B cell (primary cell): Measurements from ENCODE around the gene EML6. TPM values are rescaled to one million over a fixed set of nuclear protein-coding genes. Genes with fewer than 3 reads are reported as not detected.

Experiments
- ATAC-seq: fragments of 200-7000 bp; cut with Tn5 transposase; one replicate; pipeline ENCODE4 v1.10.0; 2021; ENCODE audit warnings: low read depth, mild to moderate bottlenecking, moderate number of reproducible peaks, moderate library complexity
- CTCF ChIA-PET: fragments of 350-600 bp; sonication (Branson Sonifier 250); formaldehyde crosslinking; loops from one replicate; lab custom pipeline; 2021; ENCODE audit warnings: antibody characterized with exemption, inconsistent platforms; lab: Charles Lee
- POLR2A ChIA-PET: fragments of 350-600 bp; sonication (Branson Sonifier 250); formaldehyde crosslinking; loops from one replicate; lab custom pipeline; 2021; ENCODE audit warnings: antibody characterized with exemption; lab: Charles Lee
- DNase-seq: peaks from one replicate; pipeline ENCODE4 v3.0.0; 2013
- H2AFZ ChIP-seq: 2 replicates; pipeline ENCODE4 v1.6.1; 2012; ENCODE audit warnings: mild to moderate bottlenecking, low read depth, low read length; ENCODE audit not compliant: insufficient read depth, poor library complexity, severe bottlenecking
- H3K27ac ChIP-seq, 2 donors: 1 replicate in 1 of 2; 2 replicates in 1 of 2; pipeline ENCODE4 v1.5.1; 2012 to 2013; ENCODE audit warnings: low read length in 2 of 2, mild to moderate bottlenecking in 2 of 2, moderate library complexity in 1 of 2
- H3K27me3 ChIP-seq, 4 experiments: fragments of 200-600 bp in 1 of 4; sonication (generic) in 1 of 4; replicated peaks in 1 of 4; 1 replicate in 2 of 4; 2 replicates in 2 of 4; pipeline versions ENCODE4 v1.6.1 to v1.7.0; 2013 to 2016; ENCODE audit warnings: low read length in 3 of 4, mild to moderate bottlenecking in 2 of 4, mixed read lengths in 1 of 4, moderate library complexity in 1 of 4; ENCODE audit not compliant: insufficient read depth in 4 of 4, control insufficient read depth in 3 of 4; ENCODE audit errors: control extremely low read depth in 1 of 4
- H3K36me3 ChIP-seq, 2 experiments: replicated peaks in 1 of 2; 1 replicate in 1 of 2; 2 replicates in 1 of 2; pipeline versions ENCODE4 v1.6.1 to v1.7.1; 2013; ENCODE audit warnings: low read length in 1 of 2; ENCODE audit not compliant: insufficient read depth in 2 of 2, control insufficient read depth in 1 of 2; ENCODE audit errors: control extremely low read depth in 1 of 2, extremely low read depth in 1 of 2
- H3K4me1 ChIP-seq, 2 donors: fragments of 200-600 bp in 1 of 2; sonication (generic) in 1 of 2; 1 replicate in 1 of 2; 2 replicates in 1 of 2; pipeline versions ENCODE4 v1.5.1 to v1.6.1; 2013 to 2017; ENCODE audit warnings: low read length in 2 of 2; ENCODE audit not compliant: control insufficient read depth in 2 of 2, insufficient read depth in 2 of 2
- H3K4me2 ChIP-seq: replicated peaks from 2 replicates; pipeline ENCODE3; 2012; ENCODE audit warnings: mild to moderate bottlenecking, low read depth, low read length; ENCODE audit not compliant: poor library complexity, severe bottlenecking
- H3K4me3 ChIP-seq, 5 experiments: fragments of 200-600 bp in 1 of 5; sonication (generic) in 1 of 5; 1 replicate in 3 of 5; 2 replicates in 2 of 5; pipeline versions ENCODE4 v1.5.1 to v1.7.0; 2011 to 2016; ENCODE audit warnings: low read length in 4 of 5, mild to moderate bottlenecking in 4 of 5, low read depth in 2 of 5, control low read depth in 1 of 5, moderate library complexity in 1 of 5; ENCODE audit not compliant: insufficient read depth in 1 of 5; ENCODE audit errors: control extremely low read depth in 1 of 5, extremely low read depth in 1 of 5
- H3K79me2 ChIP-seq: fragments of 200-600 bp; sonication (generic); one replicate; pipeline ENCODE4 v1.6.0; 2016; ENCODE audit warnings: low read length; ENCODE audit not compliant: control insufficient read depth, insufficient read depth
- H3K9ac ChIP-seq: fragments of 200-600 bp; sonication (generic); 2 replicates; pipeline ENCODE4 v1.6.1; 2017; ENCODE audit warnings: mild to moderate bottlenecking, low read length, moderate library complexity
- H3K9me3 ChIP-seq, 3 donors: one replicate each; pipeline versions ENCODE4 v1.6.1 to v1.7.1; 2013; ENCODE audit warnings: low read length in 2 of 3; ENCODE audit not compliant: control insufficient read depth in 2 of 3, insufficient read depth in 1 of 3; ENCODE audit errors: control extremely low read depth in 1 of 3
- H4K20me1 ChIP-seq: 2 replicates; pipeline ENCODE4 v1.6.0; 2012; ENCODE audit warnings: mild to moderate bottlenecking, low read length; ENCODE audit not compliant: insufficient read depth, control insufficient read depth, poor library complexity, severe bottlenecking
- H3K27ac Mint-ChIP-seq: one replicate; pipeline ENCODE4 v1.8.0; 2021; ENCODE audit warnings: mixed read lengths
- H3K27me3 Mint-ChIP-seq: one replicate; pipeline ENCODE4 v1.8.0; 2021; ENCODE audit warnings: mixed read lengths
- H3K4me1 Mint-ChIP-seq: one replicate; pipeline ENCODE4 v1.8.0; 2021; ENCODE audit warnings: mixed read lengths
- H3K4me3 Mint-ChIP-seq: one replicate; pipeline ENCODE4 v1.8.0; 2021; ENCODE audit warnings: mixed read lengths
- H3K9me3 Mint-ChIP-seq: one replicate; pipeline ENCODE4 v1.8.0; 2022; ENCODE audit warnings: mixed read lengths; ENCODE audit not compliant: insufficient read depth
- CTCF ChIP-seq: fragments of 200-600 bp; IDR thresholded peaks from one replicate; pipeline ENCODE4 v1.8.0; 2022; ENCODE audit warnings: antibody characterized with exemption, mild to moderate bottlenecking
- EZH2 ChIP-seq: IDR thresholded peaks from 2 replicates; pipeline ENCODE4 v1.6.1; 2012; ENCODE audit warnings: borderline replicate concordance, low read depth, mild to moderate bottlenecking, moderate library complexity, low read length; ENCODE audit not compliant: insufficient read depth, poor library complexity, severe bottlenecking
- WGBS: methylation state at CpG from one replicate; pipeline ENCODE4 v1.1.5; 2013; ENCODE audit warnings: missing lambda C conversion rate; ENCODE audit not compliant: insufficient coverage; 5-methylcytosine and 5-hydroxymethylcytosine counted together
- intact Hi-C: fragments of 100-400 bp; cut with micrococcal nuclease; formaldehyde crosslinking; loops from one replicate; pipeline ENCODE4 v1.10.0; 2022
- polyA plus RNA-seq: library from polyadenylated mRNA; depleted of rRNA; stranded (reverse); fragments of >200 nt; gene quantifications from 2 replicates; pipeline ENCODE4 v1.2.3, GENCODE V29; 2012
- total RNA-seq, 2 donors: library from RNA; stranded (reverse); fragments of 120-200 nt in 1 of 2; gene quantifications; 1 replicate in 1 of 2; 2 replicates in 1 of 2; pipeline versions ENCODE4 v1.2.3 to v1.2.4, GENCODE V29; 2013 to 2022

Gene EML6
- total and polyA plus RNA-seq, 2 donors (not counting 1 experiment from before 2014, with no cell fraction given) = 42.5 to 53.7 TPM

GRCh38 chr2:54676656-54677055 is 46.8 kb upstream of the EML6 start:
- H4K20me1 ChIP-seq = no peaks in the 10 kb centered on the region
- peaks cover 24 to 33% of the 10 kb centered on the region in 2 donors for H3K4me1 ChIP-seq
- no peak for DNase-seq
- no peaks in the 10 kb centered on the region for H3K36me3 ChIP-seq
- WGBS = 100% methylated on average over 2 of the region's 2 CpGs
- peaks cover 0 to 2% (median 0%) of the 10 kb centered on the region in 3 donors for H3K9me3 ChIP-seq
- Mint-ChIP-seq H3K27me3 (no peaks in the 10 kb centered on the region), H3K9me3 (peaks cover 2% of the 10 kb centered on the region), H3K4me3 (no peak overlapping the region), H3K4me1 (peaks cover 48% of the 10 kb centered on the region), H3K27ac (no peak overlapping the region)
- H3K27me3 ChIP-seq = no peaks in the 10 kb centered on the region
- H3K9ac ChIP-seq = no peak overlapping the region
- H3K79me2 ChIP-seq = no peaks in the 10 kb centered on the region
- intact Hi-C loops = no loop called here
- H3K4me2 ChIP-seq = no peak overlapping the region
- TF ChIP-seq CTCF (no peak), EZH2 (no peak)
- ATAC-seq = no peak
- no peak overlapping the region for H3K27ac ChIP-seq
- ChIA-PET POLR2A (no interaction called here), CTCF (interaction anchor here (0.6 to 8.1 kb wide), 7 partner anchors 11 to 155 kb away, joined by 3 to 47 read pairs (median 4); no protein-coding TSS in a partner anchor)
- no peak overlapping the region for H2AFZ ChIP-seq
- H3K4me3 ChIP-seq = no peak overlapping the region

- intact Hi-C loops = no loop called here
- CTCF ChIA-PET = interaction anchor here (1.0 to 8.1 kb wide), 6 partner anchors 12 to 156 kb away, joined by 4 to 47 read pairs (median 6); no protein-coding TSS in a partner anchor
- H3K9ac ChIP-seq = no peak overlapping the region
- H3K4me1 ChIP-seq = peaks cover 20 to 30% of the 10 kb centered on the region in 2 donors
- Mint-ChIP-seq H3K27ac (no peak overlapping the region), H3K4me3 (peak overlapping the region; percentile 5), H3K27me3 (no peaks in the 10 kb centered on the region), H3K4me1 (peaks cover 42% of the 10 kb centered on the region), H3K9me3 (peaks cover 3% of the 10 kb centered on the region)
- H3K27me3 ChIP-seq = no peaks in the 10 kb centered on the region
- no peak overlapping the region for H3K27ac ChIP-seq
- TF ChIP-seq CTCF = no peak
- no peak for TF ChIP-seq EZH2
- H2AFZ ChIP-seq = no peak overlapping the region
- H3K9me3 ChIP-seq = peaks cover 0 to 2% (median 0%) of the 10 kb centered on the region in 3 donors
- H3K4me2 ChIP-seq = no peak overlapping the region
- no peak overlapping the region for H3K4me3 ChIP-seq
- POLR2A ChIA-PET = no interaction called here
- H3K36me3 ChIP-seq = no peaks in the 10 kb centered on the region
- DNase-seq (no peak), ATAC-seq (no peak)
- H4K20me1 ChIP-seq = no peaks in the 10 kb centered on the region
- 86% methylated on average over 4 of the region's 6 CpGs for WGBS
- H3K79me2 ChIP-seq = no peaks in the 10 kb centered on the region
Observed at GRCh38 chr2:54677476-54678265, 45.8 kb upstream of the EML6 start.
